GM19455 (cell line): Measurements from ENCODE around the gene RAPGEF4.

Experiments
- ATAC-seq: cut with Tn5 transposase; IDR thresholded peaks from one replicate; pipeline ENCODE4 v1.9.1; 2021; ENCODE audit not compliant: unreplicated experiment

The RAPGEF4 gene

GRCh38 chr2:172894689-172895387 lies 159.2 kb downstream of the RAPGEF4 start:
- no peak for ATAC-seq

DNA sequence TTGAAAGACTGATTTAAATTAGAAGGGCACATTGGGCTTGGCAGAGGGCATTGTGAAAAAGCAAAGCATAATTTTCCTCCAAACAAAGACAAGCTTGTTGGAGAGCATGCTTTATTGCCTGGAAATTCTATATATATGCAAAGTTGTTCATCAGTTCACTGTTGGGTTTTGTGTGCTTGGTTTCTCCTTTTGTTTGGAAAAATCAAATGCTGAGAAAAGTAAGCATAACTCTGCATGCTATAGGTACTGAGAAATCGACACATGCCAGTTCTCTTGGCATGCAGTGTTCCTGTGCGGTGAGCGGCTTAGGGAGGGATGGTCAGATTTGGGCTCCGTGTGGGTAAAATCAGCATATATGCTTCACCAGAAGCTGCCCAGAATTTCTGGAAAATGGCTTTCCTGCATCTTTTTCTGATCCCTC lies 161.0 kb downstream of the RAPGEF4 start:
- no peak for ATAC-seq

- no peak for ATAC-seq
These were observed 165.2 kb downstream of the RAPGEF4 start for GRCh38 chr2:172900871-172901270.

DNA sequence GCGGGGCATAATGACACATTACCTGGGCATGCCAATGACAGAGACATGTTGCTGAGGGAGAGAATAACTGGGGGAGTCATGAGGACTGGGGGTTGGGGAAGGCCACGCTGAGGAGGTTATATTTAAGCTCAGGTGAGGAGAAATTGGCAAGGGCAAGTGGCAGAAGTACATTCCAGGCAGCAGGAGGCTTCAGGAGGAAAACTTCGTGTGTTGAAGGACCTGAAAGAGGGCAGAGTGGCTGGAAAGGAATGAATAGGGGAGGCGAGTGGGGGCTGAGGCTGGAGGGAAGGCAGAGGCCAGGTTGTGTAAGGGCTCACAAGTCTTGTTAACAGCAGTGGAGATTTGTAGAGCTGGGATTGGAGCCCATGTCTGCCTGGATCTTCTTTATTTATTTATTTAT lies 166.3 kb downstream of the RAPGEF4 start:
- ATAC-seq, result no peak

DNA sequence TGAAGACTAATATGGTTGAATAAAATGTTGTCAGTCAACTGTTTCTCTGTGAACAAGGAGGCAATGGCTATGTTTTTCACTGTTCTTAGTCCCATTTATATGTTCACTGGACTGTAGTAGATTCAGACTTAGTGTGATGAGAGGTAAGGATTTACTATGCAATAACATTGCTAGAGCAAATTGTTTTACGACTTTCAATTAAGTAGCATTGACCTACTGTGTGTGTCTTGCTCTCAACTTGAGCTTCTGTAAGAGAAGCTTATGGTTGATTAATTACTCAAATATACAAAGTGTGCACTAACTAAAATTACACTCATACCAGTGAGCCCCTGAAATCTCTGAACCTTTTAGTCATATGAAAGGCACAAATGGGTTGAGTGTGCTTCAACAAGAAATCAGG lies 168.6 kb downstream of the RAPGEF4 start:
- ATAC-seq, result no peak

- ATAC-seq, result no peak
These were observed 170.5 kb downstream of the RAPGEF4 start for GRCh38 chr2:172905937-172906811.

GRCh38 chr2:172908275-172908674 lies 172.6 kb downstream of the RAPGEF4 start:
- ATAC-seq, result no peak

DNA sequence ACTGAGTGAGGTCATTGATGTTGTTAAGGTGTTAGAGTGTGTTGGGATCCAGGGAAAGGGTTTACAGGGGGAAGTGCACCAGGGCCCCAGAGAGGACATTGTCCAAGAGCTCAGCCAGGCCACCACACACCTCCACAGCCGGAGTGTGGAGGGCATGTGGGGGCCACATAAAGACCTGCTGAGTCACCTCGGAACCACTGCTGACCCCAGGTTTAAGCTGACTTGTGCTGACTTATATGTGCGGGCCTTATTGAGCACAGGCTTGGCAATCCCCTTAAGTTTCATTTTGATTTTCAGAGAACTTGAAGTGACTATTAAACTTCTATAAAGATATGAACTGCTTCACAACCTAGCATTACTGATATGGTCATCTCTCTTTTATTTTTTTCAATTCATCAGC lies 173.8 kb downstream of the RAPGEF4 start:
- no peak for ATAC-seq

- no peak for ATAC-seq
These were observed 176.6 kb downstream of the RAPGEF4 start for GRCh38 chr2:172912266-172912665.

DNA sequence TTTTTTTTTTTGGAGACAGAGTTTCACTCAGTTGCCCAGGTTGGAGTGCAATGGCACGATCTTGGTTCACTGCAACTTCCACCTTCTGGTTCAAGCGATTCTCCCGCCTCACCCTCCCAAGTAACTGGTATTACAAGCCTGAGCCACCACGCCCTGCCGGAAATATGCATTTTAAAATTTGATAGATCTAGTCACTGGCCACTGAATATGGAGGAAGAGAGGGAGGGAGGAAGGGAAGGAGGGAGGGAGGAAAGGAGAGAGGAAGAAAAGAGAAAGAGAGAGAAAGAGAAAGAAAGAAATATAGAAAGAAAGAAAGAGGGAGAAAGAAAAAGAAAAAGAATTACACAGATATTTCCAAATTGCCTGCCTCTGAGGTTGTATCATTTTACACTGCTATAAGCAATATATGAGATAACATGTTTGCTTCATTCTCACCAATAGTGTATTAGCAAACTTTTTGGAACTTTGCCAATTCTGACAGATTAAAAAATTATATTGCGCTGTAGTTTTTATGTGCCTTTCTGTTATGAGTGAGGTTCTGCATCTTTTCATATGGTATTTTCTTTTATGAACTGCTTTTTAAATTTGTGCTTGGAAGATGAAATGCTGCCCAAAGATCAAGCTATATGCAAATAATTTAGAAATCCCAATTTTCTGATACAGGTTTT lies 178.8 kb downstream of the RAPGEF4 start:
- no peak for ATAC-seq

DNA sequence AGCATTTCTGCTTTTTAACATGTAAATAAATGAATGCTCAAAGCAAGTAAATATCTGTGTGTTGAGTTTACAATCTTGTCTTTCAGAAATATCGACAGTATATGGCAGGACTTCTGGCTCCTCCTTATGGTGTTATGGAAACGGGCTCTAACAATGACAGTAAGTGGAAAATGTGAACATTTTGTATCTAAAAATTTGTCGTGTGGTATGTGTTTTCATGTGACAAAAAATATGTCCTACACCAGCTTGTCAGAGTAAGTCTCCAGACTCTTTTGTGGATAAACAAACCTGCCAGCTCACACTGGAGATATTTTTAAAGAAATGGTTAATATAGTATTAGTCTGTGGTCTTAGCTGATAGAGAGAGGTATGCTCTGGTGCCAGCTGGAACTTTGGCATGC lies 182.1 kb downstream of the RAPGEF4 start:
- ATAC-seq, result no peak

DNA sequence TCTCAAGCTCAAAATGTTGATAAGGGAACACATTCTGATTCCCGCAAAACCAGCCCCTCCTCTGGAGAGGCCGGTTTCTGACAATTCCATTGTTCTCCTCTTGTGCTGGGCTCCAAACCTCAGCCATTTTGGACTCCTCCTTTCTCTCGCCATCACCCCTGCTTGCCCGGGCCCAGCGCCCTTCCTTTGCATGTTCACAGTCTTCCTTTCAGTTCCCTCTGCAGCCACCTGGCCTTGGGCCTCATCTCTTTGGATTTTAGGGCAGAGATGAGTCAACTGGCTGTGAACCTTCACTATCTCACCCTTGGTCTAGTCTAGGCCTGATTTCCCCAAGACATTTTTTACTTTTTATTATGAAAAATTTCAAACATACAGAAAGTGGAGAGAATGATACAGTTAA lies 184.1 kb downstream of the RAPGEF4 start:
- ATAC-seq, result no peak

DNA sequence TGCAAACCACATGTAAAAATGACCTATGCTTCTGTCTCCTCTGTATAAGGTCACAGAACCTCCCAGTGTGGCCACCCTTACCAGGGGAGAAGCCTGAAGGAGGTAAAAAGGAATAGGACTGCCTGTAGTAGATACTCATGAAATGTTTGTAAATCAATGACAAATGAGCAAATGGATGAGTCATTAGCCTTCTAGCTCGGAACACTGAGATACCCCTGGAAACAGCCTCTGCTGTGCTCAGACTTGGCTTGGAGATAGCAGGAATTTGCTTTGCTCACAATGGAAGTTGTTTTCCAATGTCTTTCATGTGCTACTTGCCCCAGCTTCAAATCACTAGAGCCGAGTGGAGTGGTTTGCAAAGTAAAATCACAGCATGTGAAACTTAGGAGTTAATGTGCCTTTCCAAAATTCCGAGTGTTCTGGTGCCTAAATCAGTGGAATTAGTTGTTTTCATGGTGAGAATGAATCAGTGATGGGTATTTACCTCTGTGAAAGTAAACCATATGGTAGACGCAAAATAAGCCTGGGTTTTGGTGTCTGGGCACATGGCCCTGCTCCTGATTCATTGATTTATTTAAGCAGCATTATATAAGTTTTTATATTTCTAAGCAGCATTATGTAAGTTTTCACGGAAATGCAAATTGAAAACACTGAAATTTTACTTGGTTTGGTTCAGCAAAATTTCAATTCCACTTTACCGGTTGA lies 186.0 kb downstream of the RAPGEF4 start:
- no peak for ATAC-seq

GRCh38 chr2:172922306-172922705 lies 186.7 kb downstream of the RAPGEF4 start:
- ATAC-seq, result no peak

- ATAC-seq, result no peak
These were observed 187.2 kb downstream of the RAPGEF4 start for GRCh38 chr2:172922815-172923214.

- no peak for ATAC-seq
These were observed 188.5 kb downstream of the RAPGEF4 start for GRCh38 chr2:172924097-172924660.

- ATAC-seq, result no peak
These were observed 190.0 kb downstream of the RAPGEF4 start for GRCh38 chr2:172925600-172925999.

- ATAC-seq, result no peak
These were observed 191.4 kb downstream of the RAPGEF4 start for GRCh38 chr2:172926785-172927640.

DNA sequence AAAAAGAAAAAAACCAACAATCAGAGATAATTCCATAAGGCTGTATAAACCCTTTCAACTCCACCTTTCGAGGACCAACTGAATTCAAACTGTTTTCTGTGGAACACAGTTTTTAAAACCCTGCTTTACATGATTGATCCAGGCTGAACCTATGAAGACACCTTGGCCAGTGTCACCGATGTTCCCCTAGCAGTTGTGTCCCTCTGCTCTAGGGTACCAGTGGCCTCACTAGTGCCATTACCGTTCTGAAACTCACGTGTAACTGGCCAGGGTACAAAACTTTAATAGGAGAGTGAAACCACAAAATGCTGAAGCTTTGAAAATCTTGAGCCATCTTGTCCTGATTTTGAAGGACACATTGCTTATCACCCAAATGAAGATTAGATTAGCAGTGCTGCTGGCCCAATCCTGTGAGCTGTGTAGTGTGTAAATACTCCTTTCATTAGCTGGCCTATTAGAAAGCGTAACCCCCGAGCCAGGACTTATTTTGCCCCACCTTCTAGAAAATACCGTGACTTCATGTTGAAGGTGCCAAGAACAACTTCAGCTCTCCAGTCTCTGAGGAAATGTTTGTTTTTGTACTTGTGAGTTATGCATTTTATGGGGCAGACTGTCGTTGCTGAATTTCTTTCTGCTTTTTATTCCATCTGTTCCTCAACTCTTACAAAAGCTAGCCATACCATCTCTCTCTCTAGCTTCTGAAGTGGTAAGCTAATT lies 192.2 kb downstream of the RAPGEF4 start:
- no peak for ATAC-seq
